H1 (cell line): ENCODE data around the gene CUEDC2. TPM values are rescaled to one million over a fixed set of nuclear protein-coding genes. Genes with fewer than 3 reads are reported as not detected.

Experiments
- CTCF ChIA-PET: fragments of 300-600 bp; sonication (Branson Sonifier 250); formaldehyde crosslinking; loops from one replicate; lab custom pipeline; 2021; ENCODE audit not compliant: partially characterized antibody; lab: Charles Lee
- POLR2A ChIA-PET: fragments of 300-600 bp; sonication (Branson Sonifier 250); formaldehyde crosslinking; loops from one replicate; lab custom pipeline; 2021; ENCODE audit warnings: inconsistent platforms; ENCODE audit not compliant: partially characterized antibody; lab: Charles Lee
- DNase-seq, 2 experiments: peaks; one replicate each; pipeline versions ENCODE4 v3.0.0 to v3.0.0-alpha.2; 2010 to 2022; ENCODE audit warnings: low spot score in 2 of 2, low read depth in 1 of 2, mixed read lengths in 1 of 2
- FAIRE-seq: peaks from 2 replicates; lab custom pipeline; 2011; peaks lifted over from hg19 to GRCh38; lab: Jason Lieb, UNC
- H2AFZ ChIP-seq: 2 replicates; pipeline ENCODE4 v1.8.1; 2012; ENCODE audit warnings: low read length, inconsistent platforms
- H2AK5ac ChIP-seq: 2 replicates; pipeline ENCODE4 v1.6.1; 2013; ENCODE audit warnings: low read depth, low read length
- H2BK120ac ChIP-seq: replicated peaks from 2 replicates; pipeline ENCODE3; 2013; ENCODE audit warnings: low read depth, low read length, inconsistent platforms
- H2BK12ac ChIP-seq: 2 replicates; pipeline ENCODE4 v1.6.1; 2013; ENCODE audit warnings: low read depth, low read length
- H2BK15ac ChIP-seq: 2 replicates; pipeline ENCODE4 v1.6.1; 2013; ENCODE audit warnings: low read length
- H2BK20ac ChIP-seq: 2 replicates; pipeline ENCODE4 v1.6.1; 2013; ENCODE audit warnings: low read length
- H2BK5ac ChIP-seq: 2 replicates; pipeline ENCODE4 v1.6.1; 2013; ENCODE audit warnings: low read depth, low read length
- H3K14ac ChIP-seq: 2 replicates; pipeline ENCODE4 v1.6.1; 2013; ENCODE audit warnings: inconsistent platforms; ENCODE audit not compliant: insufficient read length
- H3K18ac ChIP-seq: 2 replicates; pipeline ENCODE4 v1.6.1; 2013; ENCODE audit warnings: low read length; ENCODE audit errors: extremely low read depth
- H3K23ac ChIP-seq: 2 replicates; pipeline ENCODE4 v1.6.1; 2013; ENCODE audit warnings: inconsistent platforms; ENCODE audit not compliant: insufficient read length
- H3K23me2 ChIP-seq: 2 replicates; pipeline ENCODE4 v1.6.1; 2013; ENCODE audit warnings: low read depth, low read length
- H3K27ac ChIP-seq: 2 replicates; pipeline ENCODE4 v1.6.1; 2011; ENCODE audit warnings: low read depth, low read length, inconsistent platforms
- H3K27me3 ChIP-seq, 4 experiments: replicated peaks in 1 of 4; 1 replicate in 1 of 4; 2 replicates in 3 of 4; pipeline versions ENCODE4 v1.6.1 to v1.8.1; 2011 to 2013; ENCODE audit warnings: low read length in 3 of 4, mild to moderate bottlenecking in 3 of 4, inconsistent platforms in 2 of 4, mixed read lengths in 2 of 4, moderate library complexity in 1 of 4; ENCODE audit not compliant: control insufficient read depth in 3 of 4, insufficient read depth in 3 of 4; ENCODE audit errors: extremely low read depth in 1 of 4
- H3K36me3 ChIP-seq, 4 experiments: 2 replicates each; pipeline versions ENCODE4 v1.6.1 to v1.8.1; 2011 to 2013; ENCODE audit warnings: mild to moderate bottlenecking in 4 of 4, low read length in 3 of 4, moderate library complexity in 2 of 4, control low read depth in 1 of 4, inconsistent platforms in 1 of 4; ENCODE audit not compliant: insufficient read depth in 4 of 4, control insufficient read depth in 2 of 4
- H3K4ac ChIP-seq: replicated peaks from 2 replicates; pipeline ENCODE3; 2013; ENCODE audit warnings: low read length, low read depth, mixed read lengths, inconsistent platforms; ENCODE audit not compliant: insufficient read length
- H3K4me1 ChIP-seq, 4 experiments: replicated peaks in 1 of 4; 1 replicate in 1 of 4; 2 replicates in 3 of 4; pipeline versions ENCODE4 v1.6.1 to v1.8.1; 2011 to 2013; ENCODE audit warnings: low read length in 3 of 4, inconsistent platforms in 2 of 4, mixed read lengths in 1 of 4; ENCODE audit not compliant: insufficient read depth in 4 of 4, control insufficient read depth in 3 of 4
- H3K4me2 ChIP-seq, 2 experiments: 2 replicates each; pipeline versions ENCODE4 v1.6.1 to v1.8.1; 2011 to 2013; ENCODE audit warnings: low read depth in 2 of 2, low read length in 2 of 2, control low read depth in 1 of 2, inconsistent platforms in 1 of 2, mild to moderate bottlenecking in 1 of 2; ENCODE audit not compliant: insufficient read depth in 1 of 2
- H3K4me3 ChIP-seq, 4 experiments: fragments of 200-600, 300-600 bp in 1 of 4; sonication (generic), shearing (Covaris generic), sonication (Bioruptor Twin) in 1 of 4; 2 replicates each; pipeline versions ENCODE4 v1.5.1 to v1.8.1; 2011 to 2016; ENCODE audit warnings: low read length in 4 of 4, low read depth in 3 of 4, control low read depth in 2 of 4, inconsistent platforms in 2 of 4, mild to moderate bottlenecking in 2 of 4, mixed read lengths in 1 of 4, moderate library complexity in 1 of 4; ENCODE audit not compliant: insufficient read depth in 2 of 4; ENCODE audit errors: extremely low read depth in 1 of 4
- H3K56ac ChIP-seq: replicated peaks from 2 replicates; pipeline ENCODE3; 2013; ENCODE audit warnings: low read depth, mild to moderate bottlenecking, mixed read lengths, low read length, inconsistent platforms; ENCODE audit not compliant: insufficient read length
- H3K79me1 ChIP-seq: 2 replicates; pipeline ENCODE4 v1.6.1; 2013; ENCODE audit warnings: low read depth, low read length, control low read depth
- H3K79me2 ChIP-seq, 2 experiments: 2 replicates each; pipeline versions ENCODE4 v1.6.1 to v1.8.1; 2012 to 2013; ENCODE audit warnings: low read length in 2 of 2, mild to moderate bottlenecking in 2 of 2, inconsistent platforms in 1 of 2; ENCODE audit not compliant: insufficient read depth in 2 of 2, control insufficient read depth in 1 of 2
- H3K9ac ChIP-seq, 4 experiments: replicated peaks in 1 of 4; 1 replicate in 1 of 4; 2 replicates in 3 of 4; pipeline versions ENCODE4 v1.6.1 to v1.8.1; 2011 to 2013; ENCODE audit warnings: low read depth in 3 of 4, low read length in 3 of 4, control low read depth in 2 of 4, mild to moderate bottlenecking in 2 of 4, moderate library complexity in 2 of 4, inconsistent platforms in 1 of 4; ENCODE audit errors: extremely low read depth in 1 of 4
- H3K9me3 ChIP-seq, 2 experiments: 2 replicates each; pipeline versions ENCODE4 v1.6.1 to v1.8.1; 2012 to 2013; ENCODE audit warnings: mild to moderate bottlenecking in 2 of 2, moderate library complexity in 2 of 2, control low read depth in 1 of 2, inconsistent platforms in 1 of 2, low read depth in 1 of 2, low read length in 1 of 2, mixed read lengths in 1 of 2; ENCODE audit not compliant: insufficient read depth in 2 of 2
- H4K20me1 ChIP-seq, 2 experiments: replicated peaks in 1 of 2; 2 replicates each; pipeline versions ENCODE3 to v1.8.1; 2011 to 2013; ENCODE audit warnings: inconsistent platforms in 2 of 2, low read length in 2 of 2, mild to moderate bottlenecking in 1 of 2; ENCODE audit not compliant: insufficient read depth in 2 of 2, control insufficient read depth in 1 of 2
- H4K5ac ChIP-seq: 2 replicates; pipeline ENCODE4 v1.6.1; 2013; ENCODE audit warnings: low read length, low read depth, mixed read lengths, inconsistent platforms; ENCODE audit not compliant: insufficient read length
- H4K8ac ChIP-seq: 2 replicates; pipeline ENCODE4 v1.8.0; 2013; ENCODE audit warnings: mild to moderate bottlenecking, moderate library complexity, low read length, inconsistent platforms; ENCODE audit not compliant: insufficient read depth; ENCODE audit errors: extremely low read depth
- H4K91ac ChIP-seq: replicated peaks from 2 replicates; pipeline ENCODE3; 2013; ENCODE audit warnings: low read length, mixed read lengths, inconsistent platforms; ENCODE audit not compliant: insufficient read length
- E2F6 ChIP-seq: IDR thresholded peaks from 2 replicates; pipeline ENCODE4 v1.6.1; 2012; ENCODE audit warnings: inconsistent platforms
- RBBP5 ChIP-seq: IDR thresholded peaks from 2 replicates; pipeline ENCODE4 v1.7.1; 2012; ENCODE audit warnings: low read depth, mild to moderate bottlenecking, inconsistent platforms, low read length, moderate library complexity, borderline replicate concordance
- WGBS, 2 experiments: shearing (Covaris generic) in 1 of 2; methylation state at CpG; one replicate each; pipeline versions ENCODE4 v1.1.6 to v1.1.7; 2013 to 2015; ENCODE audit warnings: low lambda C conversion rate in 2 of 2, mixed read lengths in 2 of 2, inconsistent platforms in 1 of 2, low coverage in 1 of 2, missing lambda C conversion rate in 1 of 2; ENCODE audit not compliant: insufficient replicate concordance in 2 of 2, insufficient coverage in 1 of 2, insufficient read length in 1 of 2; ENCODE audit errors: extremely low coverage in 1 of 2, missing lambda C conversion rate in 1 of 2; 5-methylcytosine and 5-hydroxymethylcytosine counted together
- polyA plus RNA-seq, 7 experiments: library from polyadenylated mRNA; depleted of rRNA in 3 of 7; stranded (reverse) in 5 of 7; unstranded in 2 of 7; fragments of >200 nt in 5 of 7; fragments of 200-250 nt in 2 of 7; gene quantifications; 1 replicate in 5 of 7; 2 replicates in 1 of 7; 4 replicates in 1 of 7; pipeline versions ENCODE4 v1.2.1 to v1.2.3, GENCODE V29; 2011 to 2013; ENCODE audit warnings: missing spikeins in 2 of 7, mixed read lengths in 2 of 7
- total RNA-seq: library from RNA; stranded (reverse); fragmentation: NEBNext Ultra II Directional; extraction: Animal tissue kit (Norgen Biotek cat#: 25700); gene quantifications from 2 replicates; pipeline ENCODE4 v1.2.1, GENCODE V29; 2021

The CUEDC2 gene
- total and polyA plus RNA-seq, 2 of the 8 experiments (the other 6 are each of a cell fraction or from before 2014, with no cell fraction given): 41.7 to 55.2 TPM

- TF ChIP-seq E2F6 (peak; percentile 71), RBBP5 (no peak)
- Histone ChIP-seq H2AK5ac (peak overlapping the region; percentile 66; the same call in 1 of the 2 replicates), H2BK20ac (no peak overlapping the region), H3K4me3 (peak overlapping the region; percentile 66 to 92 (median 84)), H3K9me3 (no peaks in the 10 kb centered on the region), H4K8ac (peak overlapping the region; percentile 87; the same call in 1 of the 2 replicates), H3K23ac (no peak overlapping the region), H3K79me2 (no peaks in the 10 kb centered on the region; a peak in 1 of 4 replicates), H3K27ac (peak overlapping the region; percentile 72; the same call in 1 of the 2 replicates), H2BK12ac (peak overlapping the region; percentile 35; the same call in 1 of the 2 replicates), H3K79me1 (no peaks in the 10 kb centered on the region), H2AFZ (peak overlapping the region; percentile 78), H3K36me3 (no peaks in the 10 kb centered on the region; a peak in 1 of 8 replicates), H3K27me3 (peaks cover 13 to 35% (median 31%) of the 10 kb centered on the region in 4 experiments), H4K91ac (peak overlapping the region; percentile 92), H3K9ac (peak overlapping the region in 3 of 4 experiments; percentile 61 to 82 (median 79); a peak in 6 of 7 replicates), H3K56ac (peak overlapping the region; percentile 59), H3K18ac (peak overlapping the region; percentile 85), H3K4me1 (peaks cover 0 to 18% (median 13%) of the 10 kb centered on the region in 4 experiments; a peak in 6 of 7 replicates), H3K23me2 (peaks cover 9% of the 10 kb centered on the region), H2BK120ac (no peak overlapping the region), H2BK15ac (peak overlapping the region; percentile 23; the same call in 1 of the 2 replicates), H2BK5ac (peak overlapping the region; percentile 53), H4K5ac (peak overlapping the region; percentile 49), H4K20me1 (no peaks in the 10 kb centered on the region), H3K4me2 (peak overlapping the region; percentile 93 to 94), H3K14ac (no peak overlapping the region), H3K4ac (peak overlapping the region; percentile 13)
- POLR2A ChIA-PET: interaction anchor here (0.9 to 9.0 kb wide), 16 partner anchors 9 to 312 kb away, joined by 3 to 75 read pairs (median 4); partner anchors contain the start of genes ACTR1A, C10orf95, FBXL15 and NFKB2
- FAIRE-seq (no peak), DNase-seq (no peak)
- CTCF ChIA-PET: interaction anchor here (1.0 to 7.5 kb wide), 10 partner anchors 9 to 47 kb away, joined by 3 to 40 read pairs (median 4); partner anchors contain the start of genes C10orf95 and FBXL15
- 27% methylated on average over 4 of the region's 4 CpGs; no CpG with 5 or more reads in 1 of the 2 experiments for WGBS, 2 experiments
Measured at GRCh38 chr10:102431452-102432124, 786 bp downstream of the CUEDC2 start.
